ENCODE results near the gene LRP1B.

GRCh38 chr2:141331127-141331526 is 799.7 kb downstream of the LRP1B start:
- TF ChIP-seq CTCF (IDR thresholded peaks at IDR 0.05): no peak
- TF ChIP-seq POLR2AphosphoS5 (IDR thresholded peaks at IDR 0.05): no peak

Data from breast epithelium (tissue), 3 donors.